Mesenchymal stem cell (in vitro differentiated cells and primary cell): ENCODE results near the gene NR2F2.
A peak's percentile ranks its signal among the peaks of the same experiment; 100 is the strongest.

Experiments used
- DNase-seq: peaks from one replicate; pipeline ENCODE4 v3.0.0-alpha.2; 2013
- H2AFZ ChIP-seq: one replicate; pipeline ENCODE4 v1.6.1; 2013; ENCODE audit warnings: low read depth, mild to moderate bottlenecking, control low read depth, inconsistent platforms, low read length, moderate library complexity
- H2AK5ac ChIP-seq: 2 replicates; pipeline ENCODE4 v1.6.1; 2013; ENCODE audit warnings: low read length, moderate library complexity, mild to moderate bottlenecking, inconsistent platforms; ENCODE audit not compliant: severe bottlenecking
- H2BK120ac ChIP-seq: one replicate; pipeline ENCODE4 v1.6.1; 2013; ENCODE audit warnings: low read depth, mild to moderate bottlenecking, inconsistent platforms, low read length, moderate library complexity
- H2BK12ac ChIP-seq, 2 experiments: one replicate each; pipeline ENCODE4 v1.6.1; 2013; ENCODE audit warnings: inconsistent platforms in 2 of 2, low read length in 2 of 2, mild to moderate bottlenecking in 2 of 2, moderate library complexity in 2 of 2, control low read depth in 1 of 2
- H2BK15ac ChIP-seq: one replicate; pipeline ENCODE4 v1.6.1; 2013; ENCODE audit warnings: mild to moderate bottlenecking, low read depth, inconsistent platforms; ENCODE audit not compliant: poor library complexity, severe bottlenecking
- H2BK5ac ChIP-seq: 2 replicates; pipeline ENCODE4 v1.6.1; 2013; ENCODE audit warnings: low read depth, mild to moderate bottlenecking, low read length, control low read depth, inconsistent platforms; ENCODE audit not compliant: poor library complexity, severe bottlenecking
- H3K14ac ChIP-seq, 2 experiments: one replicate each; pipeline ENCODE4 v1.6.1; 2013; ENCODE audit warnings: inconsistent platforms in 2 of 2, low read length in 2 of 2, control low read depth in 1 of 2, mild to moderate bottlenecking in 1 of 2, moderate library complexity in 1 of 2
- H3K18ac ChIP-seq, 2 experiments: one replicate each; pipeline ENCODE4 v1.6.1; 2013; ENCODE audit warnings: inconsistent platforms in 2 of 2, low read length in 2 of 2, control low read depth in 1 of 2, low read depth in 1 of 2, mild to moderate bottlenecking in 1 of 2
- H3K23ac ChIP-seq, 2 experiments: one replicate each; pipeline ENCODE4 v1.6.1; 2013; ENCODE audit warnings: inconsistent platforms in 2 of 2, low read length in 2 of 2, mild to moderate bottlenecking in 2 of 2, moderate library complexity in 2 of 2, control low read depth in 1 of 2
- H3K27ac ChIP-seq: 2 replicates; pipeline ENCODE4 v1.5.1; 2013; ENCODE audit warnings: mild to moderate bottlenecking, moderate library complexity, low read length, control low read depth, inconsistent platforms; ENCODE audit not compliant: poor library complexity, severe bottlenecking
- H3K27me3 ChIP-seq, 2 experiments: 2 replicates each; pipeline versions ENCODE4 v1.6.1 to v1.7.0; 2013; ENCODE audit warnings: low read length in 2 of 2, mild to moderate bottlenecking in 2 of 2, moderate library complexity in 2 of 2, control low read depth in 1 of 2, inconsistent platforms in 1 of 2; ENCODE audit not compliant: control insufficient read depth in 1 of 2, insufficient read depth in 1 of 2
- H3K36me3 ChIP-seq, 2 experiments: 2 replicates each; pipeline versions ENCODE4 v1.6.1 to v1.7.0; 2013; ENCODE audit warnings: low read length in 2 of 2, control low read depth in 1 of 2, inconsistent platforms in 1 of 2, low read depth in 1 of 2, mild to moderate bottlenecking in 1 of 2; ENCODE audit not compliant: insufficient read depth in 2 of 2, control insufficient read depth in 1 of 2
- H3K4ac ChIP-seq, 2 experiments: one replicate each; pipeline ENCODE4 v1.6.1; 2013; ENCODE audit warnings: inconsistent platforms in 2 of 2, low read length in 2 of 2, mild to moderate bottlenecking in 2 of 2, moderate library complexity in 2 of 2, control low read depth in 1 of 2, low read depth in 1 of 2
- H3K4me1 ChIP-seq: 2 replicates; pipeline ENCODE4 v1.6.1; 2013; ENCODE audit warnings: low read depth, low read length, control low read depth; ENCODE audit not compliant: control insufficient read depth, insufficient read depth
- H3K4me2 ChIP-seq: 2 replicates; pipeline ENCODE4 v1.6.1; 2013; ENCODE audit warnings: low read length, mild to moderate bottlenecking, inconsistent platforms; ENCODE audit not compliant: poor library complexity, severe bottlenecking
- H3K4me3 ChIP-seq, 2 experiments: 2 replicates each; pipeline versions ENCODE4 v1.5.1 to v1.7.0; 2013; ENCODE audit warnings: low read length in 2 of 2, mild to moderate bottlenecking in 2 of 2, control low read depth in 1 of 2, low read depth in 1 of 2; ENCODE audit not compliant: insufficient read depth in 1 of 2
- H3K79me1 ChIP-seq: replicated peaks from 2 replicates; pipeline ENCODE4 v1.6.1; 2013; ENCODE audit warnings: mild to moderate bottlenecking, control low read depth, low read length, inconsistent platforms; ENCODE audit not compliant: poor library complexity, severe bottlenecking
- H3K9ac ChIP-seq: 2 replicates; pipeline ENCODE4 v1.7.0; 2013; ENCODE audit warnings: mild to moderate bottlenecking, low read length, moderate library complexity
- H3K9me3 ChIP-seq: 2 replicates; pipeline ENCODE4 v1.7.0; 2013; ENCODE audit warnings: mild to moderate bottlenecking, low read length; ENCODE audit not compliant: control insufficient read depth
- H4K8ac ChIP-seq: one replicate; pipeline ENCODE4 v1.6.1; 2013; ENCODE audit warnings: inconsistent platforms, mild to moderate bottlenecking, low read length, moderate library complexity
- H4K91ac ChIP-seq: one replicate; pipeline ENCODE4 v1.6.1; 2013; ENCODE audit warnings: mild to moderate bottlenecking, low read length, inconsistent platforms
- WGBS: methylation state at CpG from one replicate; pipeline ENCODE4 v1.1.7; 2013; ENCODE audit warnings: mixed read lengths; 5-methylcytosine and 5-hydroxymethylcytosine counted together

The NR2F2 gene

DNA sequence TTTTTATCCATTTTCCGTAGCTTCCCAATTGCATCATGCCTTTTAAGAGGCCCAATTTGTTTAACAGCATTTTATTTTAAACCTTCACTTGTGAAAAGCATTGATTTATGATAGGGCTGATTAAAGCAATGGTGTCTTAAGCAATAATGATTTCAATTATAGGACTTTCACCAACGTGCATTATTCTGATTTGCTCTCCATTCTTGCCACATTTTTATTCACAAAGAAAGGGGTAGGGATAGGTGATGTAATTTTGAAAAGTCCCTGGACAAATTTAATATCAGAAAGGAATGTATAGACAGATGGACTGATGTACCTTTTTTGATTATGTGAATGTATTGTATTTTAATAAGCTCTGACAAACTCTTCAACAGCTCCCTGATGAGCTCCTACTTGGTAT, 37.9 kb upstream of the NR2F2 start:
- no peak overlapping the region for H2BK12ac ChIP-seq

DNA sequence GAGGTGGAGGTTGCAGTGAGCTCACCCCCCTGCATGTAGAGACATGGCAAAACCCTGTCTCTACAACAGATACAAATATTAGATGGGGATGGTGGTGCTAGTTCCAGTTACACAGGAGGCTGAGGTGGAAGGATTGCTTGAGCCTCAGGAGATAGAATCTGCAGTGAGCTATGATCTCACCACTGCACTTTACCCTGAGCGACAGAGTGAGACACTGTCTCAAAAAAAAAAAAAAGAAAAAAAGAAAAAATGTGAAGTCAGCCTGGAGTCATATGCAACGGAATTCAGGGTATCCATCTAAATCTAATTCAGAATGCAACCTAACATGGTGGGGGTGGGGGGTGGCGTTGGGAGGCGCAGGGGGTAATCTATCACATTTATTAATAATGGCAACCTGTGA, 37.1 kb upstream of the NR2F2 start:
- WGBS = 97% methylated on average over 4 of the region's 4 CpGs
- Histone ChIP-seq H3K79me1 (peaks cover 13% of the 10 kb centered on the region), H3K27me3 (no peaks in the 10 kb centered on the region), H3K9ac (no peak overlapping the region), H2BK15ac (no peak overlapping the region), H2AFZ (no peak overlapping the region), H3K4me1 (peaks cover 3% of the 10 kb centered on the region), H2BK5ac (no peak overlapping the region), H4K8ac (no peak overlapping the region), H3K9me3 (peaks cover 9% of the 10 kb centered on the region), H3K36me3 (peaks cover 0 to 5% of the 10 kb centered on the region in 2 experiments), H3K18ac (no peak overlapping the region), H2BK120ac (no peak overlapping the region), H3K14ac (no peak overlapping the region), H3K4me3 (no peak overlapping the region), H2AK5ac (no peak overlapping the region), H3K4me2 (no peak overlapping the region), H3K23ac (no peak overlapping the region), H2BK12ac (no peak overlapping the region), H4K91ac (no peak overlapping the region), H3K27ac (no peak overlapping the region), H3K4ac (no peak overlapping the region)
- no peak for DNase-seq

More for the DNA sequence above, 37.9 kb upstream of the NR2F2 start:
- no peak overlapping the region for H3K4ac ChIP-seq
- H2AK5ac ChIP-seq = no peak overlapping the region
- H4K8ac ChIP-seq = no peak overlapping the region
- no peak overlapping the region for H2BK120ac ChIP-seq
- no peak overlapping the region for H3K18ac ChIP-seq
- H2AFZ ChIP-seq = no peak overlapping the region
- peaks cover 0 to 14% of the 10 kb centered on the region in 2 experiments for H3K36me3 ChIP-seq
- H3K9ac ChIP-seq = no peak overlapping the region
- no peak overlapping the region for H3K27ac ChIP-seq
- no peak overlapping the region for H3K4me3 ChIP-seq
- no peak overlapping the region for H3K4me2 ChIP-seq
- peaks cover 1% of the 10 kb centered on the region for H3K9me3 ChIP-seq
- no peak overlapping the region for H2BK5ac ChIP-seq
- H3K27me3 ChIP-seq = no peaks in the 10 kb centered on the region
- no peak overlapping the region for H3K23ac ChIP-seq
- H2BK15ac ChIP-seq = no peak overlapping the region
- H3K79me1 ChIP-seq = peaks cover 10% of the 10 kb centered on the region
- no peak for DNase-seq
- peaks cover 3% of the 10 kb centered on the region for H3K4me1 ChIP-seq
- H4K91ac ChIP-seq = no peak overlapping the region
- H3K14ac ChIP-seq = no peak overlapping the region
- no CpG with 5 or more reads among the region's 2 CpGs for WGBS

DNA sequence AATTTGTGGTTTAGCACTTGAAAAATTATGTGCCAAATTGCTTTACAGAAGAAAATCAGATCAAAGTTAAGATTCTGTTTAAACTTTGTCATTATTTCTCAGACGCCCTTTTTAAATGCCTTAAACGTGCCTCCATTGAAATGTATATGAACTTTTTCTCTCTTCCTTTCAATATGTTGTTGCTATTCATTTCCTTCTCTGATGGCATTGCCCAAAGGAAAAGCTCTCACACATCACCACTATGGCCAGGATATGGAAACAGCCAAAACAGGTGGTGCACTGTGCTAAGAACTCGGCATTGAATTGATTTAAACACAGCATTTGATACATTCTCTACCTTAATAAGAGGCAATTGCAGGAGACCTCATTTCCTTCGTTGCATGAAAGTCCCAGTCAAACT, 35.7 kb upstream of the NR2F2 start:
- Histone ChIP-seq H4K8ac (no peak overlapping the region), H2BK5ac (no peak overlapping the region), H2BK12ac (no peak overlapping the region), H3K79me1 (peaks cover 13% of the 10 kb centered on the region), H3K4me2 (no peak overlapping the region), H3K27me3 (no peaks in the 10 kb centered on the region), H3K14ac (no peak overlapping the region), H3K36me3 (no peaks in the 10 kb centered on the region), H2AFZ (no peak overlapping the region), H3K9me3 (peaks cover 16% of the 10 kb centered on the region), H3K23ac (no peak overlapping the region), H3K4me3 (no peak overlapping the region), H2AK5ac (no peak overlapping the region), H3K18ac (no peak overlapping the region), H3K4me1 (peaks cover 3% of the 10 kb centered on the region), H3K4ac (no peak overlapping the region), H2BK120ac (no peak overlapping the region), H3K9ac (no peak overlapping the region), H2BK15ac (no peak overlapping the region), H4K91ac (no peak overlapping the region), H3K27ac (no peak overlapping the region)
- no peak for DNase-seq
- WGBS = 71% methylated on average over 4 of the region's 4 CpGs

DNA sequence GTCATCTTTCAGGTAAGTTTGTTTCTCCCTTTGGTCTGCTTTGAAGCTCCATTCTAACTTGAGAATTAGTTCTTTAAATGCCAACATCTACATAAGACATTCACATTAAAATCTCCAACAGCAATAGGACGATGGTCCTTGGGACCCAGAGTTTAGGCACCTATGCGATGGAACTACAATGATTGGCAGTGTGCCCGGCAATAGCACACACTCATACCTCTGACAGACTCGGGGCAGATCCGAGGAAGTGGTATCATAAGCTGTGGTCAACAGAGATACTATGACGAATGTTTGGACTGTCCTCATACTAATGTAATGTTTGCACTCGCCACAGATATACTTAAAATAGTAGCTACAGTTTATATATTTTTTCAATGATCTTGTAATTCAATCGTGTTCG, 34.2 kb upstream of the NR2F2 start:
- Histone ChIP-seq H3K36me3 (no peaks in the 10 kb centered on the region), H2BK12ac (no peak overlapping the region), H3K4me3 (no peak overlapping the region), H3K4ac (no peak overlapping the region), H2BK120ac (no peak overlapping the region), H3K27me3 (no peaks in the 10 kb centered on the region), H3K79me1 (peaks cover 12% of the 10 kb centered on the region), H3K27ac (no peak overlapping the region), H2AFZ (no peak overlapping the region), H3K4me1 (no peaks in the 10 kb centered on the region), H3K23ac (no peak overlapping the region), H4K91ac (no peak overlapping the region), H3K4me2 (no peak overlapping the region), H2BK5ac (no peak overlapping the region), H2BK15ac (no peak overlapping the region), H2AK5ac (no peak overlapping the region), H3K18ac (no peak overlapping the region), H3K14ac (no peak overlapping the region), H4K8ac (no peak overlapping the region), H3K9me3 (peaks cover 16% of the 10 kb centered on the region), H3K9ac (no peak overlapping the region)
- WGBS = 80% methylated on average over 5 of the region's 9 CpGs
- DNase-seq = peak; percentile 23
